GM12875 (cell line): ENCODE results near the gene PLEKHG4.

Experiments
- H3K4me3 ChIP-seq: one replicate; pipeline ENCODE4 v1.5.1; 2011; ENCODE audit warnings: low read depth, low read length, control low read depth
- TF ChIP-seq, protein P1 (sequence below): IDR thresholded peaks from 2 replicates; pipeline ENCODE4 v1.5.1; 2011; ENCODE audit warnings: low read depth, mild to moderate bottlenecking, control low read depth, inconsistent platforms, low read length, moderate library complexity, borderline replicate concordance; ENCODE audit not compliant: insufficient read depth

PLEKHG4 gene

GRCh38 chr16:67286441-67287235 is 7.3 kb downstream of the PLEKHG4 start:
- no peak overlapping the region for H3K4me3 ChIP-seq
- TF ChIP-seq, protein P1, sequence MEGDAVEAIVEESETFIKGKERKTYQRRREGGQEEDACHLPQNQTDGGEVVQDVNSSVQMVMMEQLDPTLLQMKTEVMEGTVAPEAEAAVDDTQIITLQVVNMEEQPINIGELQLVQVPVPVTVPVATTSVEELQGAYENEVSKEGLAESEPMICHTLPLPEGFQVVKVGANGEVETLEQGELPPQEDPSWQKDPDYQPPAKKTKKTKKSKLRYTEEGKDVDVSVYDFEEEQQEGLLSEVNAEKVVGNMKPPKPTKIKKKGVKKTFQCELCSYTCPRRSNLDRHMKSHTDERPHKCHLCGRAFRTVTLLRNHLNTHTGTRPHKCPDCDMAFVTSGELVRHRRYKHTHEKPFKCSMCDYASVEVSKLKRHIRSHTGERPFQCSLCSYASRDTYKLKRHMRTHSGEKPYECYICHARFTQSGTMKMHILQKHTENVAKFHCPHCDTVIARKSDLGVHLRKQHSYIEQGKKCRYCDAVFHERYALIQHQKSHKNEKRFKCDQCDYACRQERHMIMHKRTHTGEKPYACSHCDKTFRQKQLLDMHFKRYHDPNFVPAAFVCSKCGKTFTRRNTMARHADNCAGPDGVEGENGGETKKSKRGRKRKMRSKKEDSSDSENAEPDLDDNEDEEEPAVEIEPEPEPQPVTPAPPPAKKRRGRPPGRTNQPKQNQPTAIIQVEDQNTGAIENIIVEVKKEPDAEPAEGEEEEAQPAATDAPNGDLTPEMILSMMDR = no peak

DNA sequence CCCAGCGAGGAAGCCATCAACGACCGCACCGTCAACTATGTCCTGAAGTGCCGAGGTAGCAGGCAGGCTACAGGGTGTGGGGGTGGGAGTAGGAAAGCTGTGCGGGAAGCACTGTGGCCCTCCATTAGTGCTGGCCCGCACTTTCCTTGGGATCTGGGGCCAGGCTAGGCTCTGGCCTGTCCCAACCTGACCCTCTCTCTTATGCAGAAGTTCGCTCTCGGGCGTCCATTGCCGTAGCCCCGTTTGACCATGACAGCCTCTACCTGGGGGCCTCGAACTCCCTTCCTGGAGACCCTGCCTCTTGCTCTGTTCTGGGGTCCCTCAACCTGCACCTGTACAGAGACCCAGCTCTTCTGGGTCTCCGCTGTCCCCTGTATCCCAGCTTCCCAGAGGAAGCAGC is 8.6 kb downstream of the PLEKHG4 start:
- H3K4me3 ChIP-seq = no peak overlapping the region
- TF ChIP-seq, protein P1 = no peak

GRCh38 chr16:67291461-67291860 is 12.1 kb downstream of the PLEKHG4 start:
- TF ChIP-seq, protein P1 = no peak

GRCh38 chr16:67294171-67294757 is 14.9 kb downstream of the PLEKHG4 start:
- H3K4me3 ChIP-seq = no peak overlapping the region
- TF ChIP-seq, protein P1 = no peak

More at GRCh38 chr16:67291461-67291860, 12.1 kb downstream of the PLEKHG4 start:
- no peak overlapping the region for H3K4me3 ChIP-seq

- TF ChIP-seq, protein P1 = no peak
These were observed 15.6 kb downstream of the PLEKHG4 start for GRCh38 chr16:67294938-67295361.

GRCh38 chr16:67296420-67296819 is 17.1 kb downstream of the PLEKHG4 start:
- TF ChIP-seq, protein P1 = no peak
- no peak overlapping the region for H3K4me3 ChIP-seq

More at GRCh38 chr16:67294938-67295361, 15.6 kb downstream of the PLEKHG4 start:
- H3K4me3 ChIP-seq = no peak overlapping the region

- TF ChIP-seq, protein P1 = no peak
- H3K4me3 ChIP-seq = no peak overlapping the region
These were observed 18.9 kb downstream of the PLEKHG4 start for GRCh38 chr16:67298277-67298676.
